Gastrocnemius medialis (tissue), 4 donors: Measurements from ENCODE around the gene DNASE1L2.

ENCODE experiments used
- POLR2A ChIP-seq, 2 donors: fragments of 450-650 bp; IDR thresholded peaks; one replicate each; pipeline ENCODE4 v1.6.1; 2017; ENCODE audit warnings: antibody characterized with exemption in 2 of 2, mild to moderate bottlenecking in 2 of 2, moderate library complexity in 2 of 2
- TF ChIP-seq, protein P1 (sequence below), 5 experiments: fragments of 450-650 bp in 3 of 5; fragments of 200-600 bp in 2 of 5; sonication (generic) in 2 of 5; IDR thresholded peaks in 4 of 5; conservative IDR thresholded peaks in 1 of 5; 1 replicate in 4 of 5; 2 replicates in 1 of 5; pipeline ENCODE4 v1.5.1; 2016 to 2019; ENCODE audit warnings: antibody characterized with exemption in 5 of 5, mild to moderate bottlenecking in 3 of 5, moderate library complexity in 3 of 5

DNA sequence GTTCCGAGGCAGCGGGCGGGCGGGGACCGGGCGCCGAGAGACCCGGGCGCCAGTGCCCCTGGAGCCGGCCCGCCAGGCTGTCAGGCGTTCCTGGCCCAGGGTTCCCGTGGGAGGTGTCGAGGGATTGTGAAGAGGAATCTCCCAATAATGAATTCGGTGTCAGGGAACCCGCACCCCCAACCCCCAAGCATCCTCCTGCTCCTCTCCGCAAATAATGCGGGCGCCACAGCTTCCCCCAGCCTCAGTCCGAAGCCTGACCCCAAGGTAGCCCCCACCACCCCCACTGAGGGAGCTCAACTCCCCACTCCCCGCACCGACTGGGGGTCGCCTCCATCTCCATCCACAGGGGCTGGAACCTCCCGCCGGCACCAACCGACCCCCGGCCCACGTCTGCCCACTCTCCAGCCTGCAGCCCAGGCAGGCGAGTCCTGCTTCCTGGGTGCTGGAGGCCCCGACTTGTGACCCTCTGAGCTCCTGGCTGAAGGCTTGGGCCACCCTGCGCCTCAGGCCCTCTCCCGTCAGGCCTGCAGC, 39.2 kb upstream of the DNASE1L2 start:
- TF ChIP-seq POLR2A (IDR thresholded peaks at IDR 0.05): no peak
- TF ChIP-seq, protein P1, sequence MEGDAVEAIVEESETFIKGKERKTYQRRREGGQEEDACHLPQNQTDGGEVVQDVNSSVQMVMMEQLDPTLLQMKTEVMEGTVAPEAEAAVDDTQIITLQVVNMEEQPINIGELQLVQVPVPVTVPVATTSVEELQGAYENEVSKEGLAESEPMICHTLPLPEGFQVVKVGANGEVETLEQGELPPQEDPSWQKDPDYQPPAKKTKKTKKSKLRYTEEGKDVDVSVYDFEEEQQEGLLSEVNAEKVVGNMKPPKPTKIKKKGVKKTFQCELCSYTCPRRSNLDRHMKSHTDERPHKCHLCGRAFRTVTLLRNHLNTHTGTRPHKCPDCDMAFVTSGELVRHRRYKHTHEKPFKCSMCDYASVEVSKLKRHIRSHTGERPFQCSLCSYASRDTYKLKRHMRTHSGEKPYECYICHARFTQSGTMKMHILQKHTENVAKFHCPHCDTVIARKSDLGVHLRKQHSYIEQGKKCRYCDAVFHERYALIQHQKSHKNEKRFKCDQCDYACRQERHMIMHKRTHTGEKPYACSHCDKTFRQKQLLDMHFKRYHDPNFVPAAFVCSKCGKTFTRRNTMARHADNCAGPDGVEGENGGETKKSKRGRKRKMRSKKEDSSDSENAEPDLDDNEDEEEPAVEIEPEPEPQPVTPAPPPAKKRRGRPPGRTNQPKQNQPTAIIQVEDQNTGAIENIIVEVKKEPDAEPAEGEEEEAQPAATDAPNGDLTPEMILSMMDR (IDR thresholded peaks at IDR 0.05 in 4 of 5, conservative IDR thresholded peaks at IDR 0.05 in 1 of 5): no peak
